WI38 (cell line): ENCODE data around the gene CARD11.

Experiments used
- H3K4me3 ChIP-seq: 2 replicates; pipeline ENCODE4 v1.5.1; 2011; ENCODE audit warnings: low read depth, mild to moderate bottlenecking, control low read depth, low read length
- CTCF ChIP-seq: IDR thresholded peaks from 2 replicates; pipeline ENCODE4 v1.5.1; 2012; ENCODE audit warnings: low read depth, mild to moderate bottlenecking, control low read depth, low read length

CARD11 gene

GRCh38 chr7:2860627-2861133, 183.0 kb downstream of the CARD11 start:
- TF ChIP-seq CTCF, result no peak
- H3K4me3 ChIP-seq, result no peak overlapping the region

DNA sequence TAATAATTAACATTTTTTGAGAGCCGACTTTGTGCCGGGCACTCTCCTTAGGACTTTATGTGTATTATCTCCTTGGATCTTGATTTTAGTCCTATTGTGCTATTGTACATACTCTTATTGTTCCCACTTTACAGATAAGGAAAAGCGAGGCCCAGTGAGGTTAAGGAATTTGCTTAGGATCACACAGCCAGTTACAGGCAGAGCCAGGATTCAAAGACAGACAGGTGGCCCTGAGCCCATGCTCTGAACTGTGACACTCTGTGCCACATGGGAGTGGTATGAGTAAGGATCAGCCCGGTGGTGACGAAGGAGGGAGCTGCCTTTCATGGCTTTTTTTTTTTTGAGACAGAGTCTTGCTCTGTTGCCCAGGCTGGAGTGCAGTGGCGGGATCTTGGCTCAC, 183.7 kb downstream of the CARD11 start:
- no peak overlapping the region for H3K4me3 ChIP-seq
- no peak for TF ChIP-seq CTCF

DNA sequence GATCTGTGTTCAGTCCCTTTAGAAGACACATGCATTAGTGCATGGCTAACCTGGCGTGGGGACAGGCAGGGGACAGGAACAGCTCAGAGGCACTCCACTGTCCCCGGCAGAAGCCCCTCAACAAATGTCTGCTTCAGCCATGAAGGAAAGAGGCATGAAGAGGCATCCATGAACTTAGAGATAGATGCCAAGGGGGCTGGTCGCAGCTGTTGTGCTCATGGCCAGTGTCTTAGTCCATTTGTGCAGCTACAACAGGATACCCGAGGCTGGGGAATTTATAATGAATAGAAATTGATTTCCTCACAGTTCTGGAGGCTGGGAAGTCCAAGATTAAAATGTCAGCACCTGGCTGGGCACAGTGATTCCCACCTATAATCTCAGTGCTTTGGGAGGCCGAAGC, 185.0 kb downstream of the CARD11 start:
- no peak overlapping the region for H3K4me3 ChIP-seq
- TF ChIP-seq CTCF, result no peak

- TF ChIP-seq CTCF, result no peak
- no peak overlapping the region for H3K4me3 ChIP-seq
These were observed 187.1 kb downstream of the CARD11 start for GRCh38 chr7:2856388-2857169.
